ENCODE results near the gene CRABP2.

The CRABP2 gene

GRCh38 chr1:156659988-156660751 lies 45.2 kb downstream of the CRABP2 start:
- Histone ChIP-seq H3K36me3 (ENCODE audit: control insufficient read depth, insufficient read depth, low read length) (no peaks in the 10 kb centered on the region), H3K27ac (ENCODE audit: low read length) (no peak overlapping the region), H3K9me3 (ENCODE audit: control insufficient read depth, insufficient read depth, low read length) (no peaks in the 10 kb centered on the region), H3K4me1 (ENCODE audit: control insufficient read depth, insufficient read depth, low read length) (peaks cover 27% of the 10 kb centered on the region), H3K4me3 (ENCODE audit: low read length) (no peak overlapping the region), H3K27me3 (ENCODE audit: control insufficient read depth, insufficient read depth, low read length) (peaks cover 2% of the 10 kb centered on the region; the same call in 1 of the 2 replicates)
- no CpG with 5 or more reads among the region's 38 CpGs for WGBS (ENCODE audit: insufficient coverage, insufficient read length)
- DNase-seq (ENCODE audit: low read depth, low spot score) = peak; percentile 95

- no peak for DNase-seq (ENCODE audit: low read depth, low spot score)
- Histone ChIP-seq H3K4me3 (ENCODE audit: low read length) (no peak overlapping the region), H3K36me3 (ENCODE audit: control insufficient read depth, insufficient read depth, low read length) (no peaks in the 10 kb centered on the region), H3K27ac (ENCODE audit: low read length) (no peak overlapping the region), H3K9me3 (ENCODE audit: control insufficient read depth, insufficient read depth, low read length) (no peaks in the 10 kb centered on the region), H3K4me1 (ENCODE audit: control insufficient read depth, insufficient read depth, low read length) (peaks cover 25% of the 10 kb centered on the region), H3K27me3 (ENCODE audit: control insufficient read depth, insufficient read depth, low read length) (peaks cover 2% of the 10 kb centered on the region; the same call in 1 of the 2 replicates)
- WGBS (ENCODE audit: insufficient coverage, insufficient read length) = no CpG with 5 or more reads among the region's 6 CpGs
These were observed 45.8 kb downstream of the CRABP2 start for GRCh38 chr1:156659661-156659987.

DNA sequence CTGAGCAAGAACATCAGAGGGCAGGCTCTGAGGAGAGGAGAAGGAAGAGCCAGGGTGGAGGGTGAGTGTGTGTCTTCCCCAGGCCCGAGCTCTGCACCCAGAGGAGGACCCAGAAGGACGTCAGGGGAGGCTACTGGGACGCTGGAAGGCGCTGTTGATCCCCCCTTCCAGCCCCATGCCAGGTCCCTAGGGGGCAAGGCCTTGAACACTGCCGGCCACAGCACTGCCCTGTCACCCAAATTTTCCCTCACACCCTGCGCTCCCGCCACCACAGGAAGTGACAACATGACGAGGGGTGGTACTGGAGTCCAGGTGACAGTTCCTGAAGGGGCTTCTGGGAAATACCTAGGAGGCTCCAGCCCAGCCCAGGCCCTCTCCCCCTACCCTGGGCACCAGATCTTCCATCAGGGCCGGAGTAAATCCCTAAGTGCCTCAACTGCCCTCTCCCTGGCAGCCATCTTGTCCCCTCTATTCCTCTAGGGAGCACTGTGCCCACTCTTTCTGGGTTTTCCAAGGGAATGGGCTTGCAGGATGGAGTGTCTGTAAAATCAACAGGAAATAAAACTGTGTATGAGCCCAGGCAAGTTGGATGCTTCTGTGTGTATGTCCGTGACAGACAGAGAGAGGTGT lies 46.3 kb downstream of the CRABP2 start:
- no CpG with 5 or more reads among the region's 10 CpGs for WGBS (ENCODE audit: insufficient coverage, insufficient read length)
- Histone ChIP-seq H3K9me3 (ENCODE audit: control insufficient read depth, insufficient read depth, low read length) (no peaks in the 10 kb centered on the region), H3K4me3 (ENCODE audit: low read length) (no peak overlapping the region), H3K27me3 (ENCODE audit: control insufficient read depth, insufficient read depth, low read length) (peaks cover 2% of the 10 kb centered on the region; the same call in 1 of the 2 replicates), H3K36me3 (ENCODE audit: control insufficient read depth, insufficient read depth, low read length) (no peaks in the 10 kb centered on the region), H3K4me1 (ENCODE audit: control insufficient read depth, insufficient read depth, low read length) (peaks cover 19% of the 10 kb centered on the region), H3K27ac (ENCODE audit: low read length) (no peak overlapping the region)
- no peak for DNase-seq (ENCODE audit: low read depth, low spot score)

GRCh38 chr1:156658496-156658895 lies 46.9 kb downstream of the CRABP2 start:
- no peaks in the 10 kb centered on the region for H3K9me3 ChIP-seq (ENCODE audit: control insufficient read depth, insufficient read depth, low read length)
- no peak overlapping the region for H3K27ac ChIP-seq (ENCODE audit: low read length)
- H3K27me3 ChIP-seq (ENCODE audit: control insufficient read depth, insufficient read depth, low read length) = peaks cover 2% of the 10 kb centered on the region; the same call in 1 of the 2 replicates
- no peak overlapping the region for H3K4me3 ChIP-seq (ENCODE audit: low read length)
- no peaks in the 10 kb centered on the region for H3K36me3 ChIP-seq (ENCODE audit: control insufficient read depth, insufficient read depth, low read length)
- peaks cover 19% of the 10 kb centered on the region for H3K4me1 ChIP-seq (ENCODE audit: control insufficient read depth, insufficient read depth, low read length)
- no peak for DNase-seq (ENCODE audit: low read depth, low spot score)
- no CpG with 5 or more reads among the region's 14 CpGs for WGBS (ENCODE audit: insufficient coverage, insufficient read length)

DNA sequence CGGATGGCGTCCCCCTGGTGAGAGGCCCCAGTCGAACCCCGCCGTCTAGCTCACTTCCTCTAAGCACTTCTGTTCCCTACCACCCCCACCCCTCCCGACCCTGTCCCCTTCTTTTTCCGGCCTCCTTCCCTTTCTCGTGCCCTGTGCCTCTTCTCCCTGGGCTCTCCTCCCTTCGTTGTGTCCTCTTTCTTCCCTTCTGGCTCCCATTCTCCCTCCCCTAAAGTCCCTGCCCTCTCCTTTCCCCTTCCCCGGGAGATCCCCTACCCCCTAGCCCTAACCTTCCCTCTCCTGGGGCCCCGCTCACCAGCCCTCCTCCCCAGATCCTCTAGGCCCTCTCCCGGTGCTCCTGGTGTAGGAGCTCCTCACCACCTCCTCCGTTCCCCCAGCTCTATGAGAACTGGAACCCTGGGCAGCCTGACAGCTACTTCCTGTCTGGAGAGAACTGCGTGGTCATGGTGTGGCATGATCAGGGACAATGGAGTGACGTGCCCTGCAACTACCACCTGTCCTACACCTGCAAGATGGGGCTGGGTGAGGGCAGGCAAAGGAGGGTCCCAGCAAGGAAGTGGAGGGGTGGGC lies 47.6 kb downstream of the CRABP2 start:
- no peak overlapping the region; the same call in 1 of the 2 replicates for H3K4me3 ChIP-seq (ENCODE audit: low read length)
- H3K27ac ChIP-seq (ENCODE audit: low read length) = no peak overlapping the region
- peaks cover 2% of the 10 kb centered on the region; the same call in 1 of the 2 replicates for H3K27me3 ChIP-seq (ENCODE audit: control insufficient read depth, insufficient read depth, low read length)

DNA sequence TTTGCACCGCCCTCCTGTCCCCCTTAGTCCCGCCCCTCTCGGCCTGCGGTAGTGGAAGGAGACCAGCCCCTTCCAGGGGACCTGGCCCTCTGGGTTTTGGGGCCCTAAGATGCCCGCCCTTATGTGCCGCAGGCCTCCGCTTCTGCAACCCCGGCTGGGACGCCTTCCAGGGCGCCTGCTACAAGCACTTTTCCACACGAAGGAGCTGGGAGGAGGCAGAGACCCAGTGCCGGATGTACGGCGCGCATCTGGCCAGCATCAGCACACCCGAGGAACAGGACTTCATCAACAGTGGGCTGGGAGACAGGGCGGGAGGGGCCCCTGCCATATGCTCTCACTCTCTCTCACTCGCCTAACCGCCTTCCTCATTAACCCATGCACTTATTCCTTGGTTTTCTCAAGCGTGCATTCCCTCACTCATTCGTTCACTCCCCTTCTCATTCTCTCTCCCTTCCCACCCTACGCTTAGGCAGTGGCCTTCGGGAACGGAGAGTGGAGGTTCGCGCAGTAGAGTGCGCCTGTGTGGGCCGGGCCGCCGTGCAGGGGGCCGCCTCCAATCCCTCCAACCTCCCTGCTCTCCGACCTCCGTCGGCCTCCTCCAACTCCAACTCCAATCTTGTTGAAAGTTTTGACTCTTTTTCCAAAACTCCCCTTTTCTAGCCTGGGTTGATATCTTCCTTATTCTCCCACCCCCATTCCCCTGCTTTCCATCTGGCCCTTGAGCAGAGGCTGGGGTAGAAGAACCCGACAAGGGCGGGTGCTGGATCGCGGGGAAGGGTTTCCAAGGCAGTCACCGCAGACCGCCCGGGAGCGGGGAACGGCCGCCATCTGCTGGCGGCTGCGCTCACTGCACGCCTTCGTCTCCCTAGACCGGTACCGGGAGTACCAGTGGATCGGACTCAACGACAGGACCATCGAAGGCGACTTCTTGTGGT lies 48.3 kb downstream of the CRABP2 start:
- H3K27me3 ChIP-seq (ENCODE audit: control insufficient read depth, insufficient read depth, low read length) = peaks cover 2% of the 10 kb centered on the region; the same call in 1 of the 2 replicates
- H3K4me1 ChIP-seq (ENCODE audit: control insufficient read depth, insufficient read depth, low read length) = peaks cover 17% of the 10 kb centered on the region
- WGBS (ENCODE audit: insufficient coverage, insufficient read length) = no CpG with 5 or more reads among the region's 54 CpGs

More for the DNA sequence above, 47.6 kb downstream of the CRABP2 start:
- no peaks in the 10 kb centered on the region for H3K9me3 ChIP-seq (ENCODE audit: control insufficient read depth, insufficient read depth, low read length)
- DNase-seq (ENCODE audit: low read depth, low spot score) = no peak
- H3K4me1 ChIP-seq (ENCODE audit: control insufficient read depth, insufficient read depth, low read length) = peaks cover 19% of the 10 kb centered on the region
- WGBS (ENCODE audit: insufficient coverage, insufficient read length) = no CpG with 5 or more reads among the region's 15 CpGs
- H3K36me3 ChIP-seq (ENCODE audit: control insufficient read depth, insufficient read depth, low read length) = no peaks in the 10 kb centered on the region

GRCh38 chr1:156655904-156656516 lies 49.4 kb downstream of the CRABP2 start:
- Histone ChIP-seq H3K36me3 (ENCODE audit: control insufficient read depth, insufficient read depth, low read length) (no peaks in the 10 kb centered on the region), H3K4me1 (ENCODE audit: control insufficient read depth, insufficient read depth, low read length) (peaks cover 7% of the 10 kb centered on the region), H3K27ac (ENCODE audit: low read length) (no peak overlapping the region), H3K27me3 (ENCODE audit: control insufficient read depth, insufficient read depth, low read length) (peaks cover 2% of the 10 kb centered on the region; the same call in 1 of the 2 replicates), H3K9me3 (ENCODE audit: control insufficient read depth, insufficient read depth, low read length) (no peaks in the 10 kb centered on the region), H3K4me3 (ENCODE audit: low read length) (no peak overlapping the region)
- no CpG with 5 or more reads among the region's 9 CpGs for WGBS (ENCODE audit: insufficient coverage, insufficient read length)
- no peak for DNase-seq (ENCODE audit: low read depth, low spot score)

More for the DNA sequence above, 48.3 kb downstream of the CRABP2 start:
- Histone ChIP-seq H3K36me3 (ENCODE audit: control insufficient read depth, insufficient read depth, low read length) (no peaks in the 10 kb centered on the region), H3K27ac (ENCODE audit: low read length) (no peak overlapping the region), H3K9me3 (ENCODE audit: control insufficient read depth, insufficient read depth, low read length) (no peaks in the 10 kb centered on the region), H3K4me3 (ENCODE audit: low read length) (peak overlapping the region; percentile 13; the same call in 1 of the 2 replicates)
- no peak for DNase-seq (ENCODE audit: low read depth, low spot score)

DNA sequence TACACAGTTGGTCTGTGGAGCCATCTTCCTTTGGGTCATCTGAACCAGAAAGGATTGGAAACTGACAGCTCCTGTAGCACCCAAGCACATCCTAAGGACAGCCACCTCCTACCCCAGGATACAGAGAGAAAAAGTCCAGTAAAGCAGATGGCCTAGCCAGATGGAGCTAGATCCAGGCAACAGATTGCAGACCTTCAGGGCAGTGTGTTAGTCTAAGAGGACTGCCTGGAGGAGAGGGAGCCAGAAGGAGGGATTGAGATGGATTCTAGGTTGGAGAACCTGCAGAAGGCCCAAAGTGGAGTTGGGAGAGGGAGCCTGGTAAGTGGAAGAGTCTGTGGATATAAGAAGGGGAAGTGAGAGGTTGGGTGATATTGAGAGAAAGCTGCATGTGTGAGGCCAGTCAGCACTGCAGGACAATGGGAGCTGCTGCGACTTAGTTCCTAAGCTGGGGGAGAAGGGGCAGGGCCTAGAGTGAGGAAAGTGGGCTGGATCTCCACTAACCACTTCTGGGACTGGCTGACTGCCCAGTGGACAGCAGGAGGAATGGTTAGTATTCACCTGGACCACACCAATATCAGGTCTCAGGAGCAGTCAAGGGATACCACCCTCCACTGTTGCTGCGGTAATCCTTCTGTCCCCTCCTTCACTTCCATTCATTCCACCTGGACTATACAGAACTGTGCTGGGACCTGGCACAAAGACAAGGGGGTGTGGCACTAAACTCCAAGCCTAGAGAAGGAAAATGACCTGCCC lies 50.1 kb downstream of the CRABP2 start:
- Histone ChIP-seq H3K4me3 (ENCODE audit: low read length) (no peak overlapping the region), H3K9me3 (ENCODE audit: control insufficient read depth, insufficient read depth, low read length) (no peaks in the 10 kb centered on the region), H3K27ac (ENCODE audit: low read length) (no peak overlapping the region), H3K4me1 (ENCODE audit: control insufficient read depth, insufficient read depth, low read length) (peaks cover 4% of the 10 kb centered on the region), H3K36me3 (ENCODE audit: control insufficient read depth, insufficient read depth, low read length) (no peaks in the 10 kb centered on the region), H3K27me3 (ENCODE audit: control insufficient read depth, insufficient read depth, low read length) (peaks cover 2% of the 10 kb centered on the region; the same call in 1 of the 2 replicates)
- WGBS (ENCODE audit: insufficient coverage, insufficient read length) = no CpG with 5 or more reads among the region's 2 CpGs
- DNase-seq (ENCODE audit: low read depth, low spot score) = no peak

DNA sequence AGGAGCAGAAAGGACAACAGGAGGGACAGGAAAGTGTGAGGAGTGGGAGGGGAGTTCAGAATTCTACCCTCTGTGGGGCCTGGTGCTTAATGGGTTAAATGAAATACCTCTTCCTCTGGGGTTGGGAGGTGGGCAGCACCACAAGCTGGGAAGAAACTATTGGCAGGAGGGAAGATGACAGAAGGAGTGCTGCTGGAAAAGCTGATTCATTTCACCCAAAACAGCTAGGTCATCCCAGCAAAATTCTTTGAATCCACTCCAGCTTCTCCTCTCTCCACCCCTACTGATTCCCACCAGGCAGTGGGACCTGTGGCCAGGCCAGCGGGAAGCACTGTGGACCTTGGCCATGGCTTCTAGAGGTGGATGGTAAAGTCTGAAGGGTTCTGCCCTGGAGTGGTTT lies 50.7 kb downstream of the CRABP2 start:
- Histone ChIP-seq H3K4me3 (ENCODE audit: low read length) (no peak overlapping the region), H3K27me3 (ENCODE audit: control insufficient read depth, insufficient read depth, low read length) (peaks cover 2% of the 10 kb centered on the region; the same call in 1 of the 2 replicates), H3K4me1 (ENCODE audit: control insufficient read depth, insufficient read depth, low read length) (peaks cover 2% of the 10 kb centered on the region), H3K36me3 (ENCODE audit: control insufficient read depth, insufficient read depth, low read length) (no peaks in the 10 kb centered on the region), H3K27ac (ENCODE audit: low read length) (no peak overlapping the region), H3K9me3 (ENCODE audit: control insufficient read depth, insufficient read depth, low read length) (no peaks in the 10 kb centered on the region)
- no peak for DNase-seq (ENCODE audit: low read depth, low spot score)
- whole genome bisulfite sequencing (ENCODE audit: insufficient coverage, insufficient read length) = no CpG with 5 or more reads among the region's 1 CpG

Measured in iPS DF 6.9 (cell line).